OCI-LY7 (cell line): ENCODE measurements around the gene MS4A10. TPM values are rescaled to one million over a fixed set of nuclear protein-coding genes. Genes with fewer than 3 reads are reported as not detected.

Experiments
- BruUV-seq: library from RNA; stranded (reverse); fragments of 400-500 nt; replicated peaks from 2 replicates; lab custom pipeline; 2021; lab: Mats Ljungman, UMichigan
- CTCF ChIA-PET: fragments of 300-600 bp; sonication (Branson Sonifier 250); formaldehyde crosslinking; loops from one replicate; lab custom pipeline; 2022; ENCODE audit warnings: antibody characterized with exemption; ENCODE audit not compliant: unreplicated experiment; lab: Charles Lee
- POLR2A ChIA-PET: fragments of 300-600 bp; sonication (Branson Sonifier 250); formaldehyde crosslinking; loops from one replicate; lab custom pipeline; 2022; ENCODE audit warnings: antibody characterized with exemption; lab: Charles Lee
- DNase-seq: peaks from one replicate; pipeline ENCODE4 v3.0.0-alpha.2; 2015; ENCODE audit warnings: low spot score
- H2AFZ ChIP-seq: fragments of 200-600 bp; sonication (generic), shearing (Covaris generic); 2 replicates; pipeline ENCODE4 v1.6.1; 2014; ENCODE audit warnings: mild to moderate bottlenecking, antibody characterized with exemption, low read length, moderate library complexity
- H3K27ac ChIP-seq: fragments of 200-600 bp; sonication (generic); 2 replicates; pipeline ENCODE4 v1.5.1; 2014; ENCODE audit warnings: mixed run types, low read depth, mild to moderate bottlenecking, moderate library complexity, low read length, inconsistent platforms; ENCODE audit not compliant: poor library complexity, severe bottlenecking
- H3K36me3 ChIP-seq: fragments of 200-600 bp; sonication (generic); 2 replicates; pipeline ENCODE4 v1.6.1; 2014; ENCODE audit warnings: mild to moderate bottlenecking, antibody characterized with exemption, low read length, moderate library complexity, mixed read lengths; ENCODE audit not compliant: insufficient read depth
- H3K4me1 ChIP-seq: fragments of 200-600 bp; sonication (generic); 2 replicates; pipeline ENCODE4 v1.5.1; 2014; ENCODE audit warnings: mild to moderate bottlenecking, low read length; ENCODE audit not compliant: insufficient read depth, poor library complexity, severe bottlenecking
- H3K4me2 ChIP-seq: fragments of 200-600 bp; sonication (generic); 2 replicates; pipeline ENCODE4 v1.6.1; 2014; ENCODE audit warnings: mild to moderate bottlenecking, low read length
- H3K4me3 ChIP-seq: fragments of 200-600 bp; sonication (generic); 2 replicates; pipeline ENCODE4 v1.5.1; 2014; ENCODE audit warnings: mild to moderate bottlenecking, low read depth, low read length; ENCODE audit not compliant: poor library complexity, severe bottlenecking
- H3K79me2 ChIP-seq: fragments of 200-600 bp; sonication (generic); 2 replicates; pipeline ENCODE4 v1.6.1; 2016; ENCODE audit warnings: low read depth, mild to moderate bottlenecking, low read length, moderate library complexity, mixed read lengths; ENCODE audit not compliant: insufficient read depth
- H3K9me2 ChIP-seq: fragments of 200-600 bp; sonication (generic); 2 replicates; pipeline ENCODE4 v1.6.1; 2016; ENCODE audit warnings: mild to moderate bottlenecking, low read length, mixed read lengths; ENCODE audit not compliant: insufficient read depth
- H3K9me3 ChIP-seq: fragments of 200-600 bp; sonication (generic); 2 replicates; pipeline ENCODE4 v1.6.1; 2014; ENCODE audit warnings: mild to moderate bottlenecking, mixed run types, low read length, mixed read lengths
- H4K20me1 ChIP-seq: fragments of 200-600 bp; sonication (generic); 2 replicates; pipeline ENCODE4 v1.6.1; 2014; ENCODE audit warnings: mild to moderate bottlenecking, antibody characterized with exemption, low read length, moderate library complexity, mixed read lengths; ENCODE audit not compliant: insufficient read depth
- EZH2phosphoT487 ChIP-seq: fragments of 200-600 bp; sonication (generic); IDR thresholded peaks from 2 replicates; pipeline ENCODE4 v1.6.1; 2018; ENCODE audit warnings: low read depth, borderline replicate concordance, mild to moderate bottlenecking, mixed run types, antibody characterized with exemption, low read length, moderate library complexity, mixed read lengths
- intact Hi-C: fragments of 100-400 bp; cut with micrococcal nuclease; formaldehyde crosslinking; loops from one replicate; pipeline ENCODE4 v1.10.0; 2022; ENCODE audit not compliant: unreplicated experiment
- total RNA-seq, 2 experiments: library from RNA; depleted of rRNA in 1 of 2; stranded (reverse); fragments of >200 nt in 1 of 2; shearing (Covaris generic) in 1 of 2; gene quantifications; 2 replicates each; pipeline ENCODE4 v1.2.3, GENCODE V29; 2014 to 2022
- TF ChIP-seq, protein P1 (sequence below): fragments of 200-600 bp; sonication (generic); conservative IDR thresholded peaks from 2 replicates; pipeline ENCODE4 v1.5.1; 2014; ENCODE audit warnings: mild to moderate bottlenecking, antibody characterized with exemption, low read length, moderate library complexity, mixed read lengths

Gene MS4A10
- total RNA-seq, 2 experiments from 2014 or later, result not detected

DNA sequence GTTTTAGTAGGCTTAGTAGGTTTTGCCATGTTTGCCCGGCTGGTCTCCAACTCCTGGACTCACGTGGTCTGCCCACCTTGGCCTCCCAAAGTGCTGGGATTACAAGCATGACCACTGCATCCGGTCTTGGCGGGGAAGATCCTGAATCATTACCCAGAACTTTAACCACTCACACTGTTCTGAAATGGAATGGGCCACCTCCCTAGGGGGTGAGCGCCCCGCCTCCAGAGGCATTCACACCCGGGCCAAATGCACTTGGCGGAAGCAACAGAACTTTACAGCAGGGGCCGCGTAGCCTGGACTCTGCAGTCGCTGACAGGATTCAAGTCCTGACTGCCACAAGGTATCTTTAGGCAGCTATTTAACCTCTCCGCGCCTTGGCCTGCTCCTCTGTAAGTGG lies 62.1 kb downstream of the MS4A10 start:
- no peak overlapping the region for H3K4me3 ChIP-seq
- H3K4me2 ChIP-seq, result no peak overlapping the region
- no peak for DNase-seq
- no peak overlapping the region for H3K27ac ChIP-seq
- BruUV-seq, result no TSS peak
- H3K9me3 ChIP-seq, result no peaks in the 10 kb centered on the region
- TF ChIP-seq, protein P1, sequence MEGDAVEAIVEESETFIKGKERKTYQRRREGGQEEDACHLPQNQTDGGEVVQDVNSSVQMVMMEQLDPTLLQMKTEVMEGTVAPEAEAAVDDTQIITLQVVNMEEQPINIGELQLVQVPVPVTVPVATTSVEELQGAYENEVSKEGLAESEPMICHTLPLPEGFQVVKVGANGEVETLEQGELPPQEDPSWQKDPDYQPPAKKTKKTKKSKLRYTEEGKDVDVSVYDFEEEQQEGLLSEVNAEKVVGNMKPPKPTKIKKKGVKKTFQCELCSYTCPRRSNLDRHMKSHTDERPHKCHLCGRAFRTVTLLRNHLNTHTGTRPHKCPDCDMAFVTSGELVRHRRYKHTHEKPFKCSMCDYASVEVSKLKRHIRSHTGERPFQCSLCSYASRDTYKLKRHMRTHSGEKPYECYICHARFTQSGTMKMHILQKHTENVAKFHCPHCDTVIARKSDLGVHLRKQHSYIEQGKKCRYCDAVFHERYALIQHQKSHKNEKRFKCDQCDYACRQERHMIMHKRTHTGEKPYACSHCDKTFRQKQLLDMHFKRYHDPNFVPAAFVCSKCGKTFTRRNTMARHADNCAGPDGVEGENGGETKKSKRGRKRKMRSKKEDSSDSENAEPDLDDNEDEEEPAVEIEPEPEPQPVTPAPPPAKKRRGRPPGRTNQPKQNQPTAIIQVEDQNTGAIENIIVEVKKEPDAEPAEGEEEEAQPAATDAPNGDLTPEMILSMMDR, result no peak
- no peak for TF ChIP-seq EZH2phosphoT487
- H3K9me2 ChIP-seq, result no peaks in the 10 kb centered on the region
- peaks cover 50% of the 10 kb centered on the region for H3K79me2 ChIP-seq
- POLR2A ChIA-PET, result no interaction called here
- H2AFZ ChIP-seq, result no peak overlapping the region
- CTCF ChIA-PET, result no interaction called here
- H4K20me1 ChIP-seq, result peaks cover 16% of the 10 kb centered on the region
- peaks cover 18% of the 10 kb centered on the region for H3K4me1 ChIP-seq
- intact Hi-C loops, result no loop called here
- H3K36me3 ChIP-seq, result peaks cover 79% of the 10 kb centered on the region

DNA sequence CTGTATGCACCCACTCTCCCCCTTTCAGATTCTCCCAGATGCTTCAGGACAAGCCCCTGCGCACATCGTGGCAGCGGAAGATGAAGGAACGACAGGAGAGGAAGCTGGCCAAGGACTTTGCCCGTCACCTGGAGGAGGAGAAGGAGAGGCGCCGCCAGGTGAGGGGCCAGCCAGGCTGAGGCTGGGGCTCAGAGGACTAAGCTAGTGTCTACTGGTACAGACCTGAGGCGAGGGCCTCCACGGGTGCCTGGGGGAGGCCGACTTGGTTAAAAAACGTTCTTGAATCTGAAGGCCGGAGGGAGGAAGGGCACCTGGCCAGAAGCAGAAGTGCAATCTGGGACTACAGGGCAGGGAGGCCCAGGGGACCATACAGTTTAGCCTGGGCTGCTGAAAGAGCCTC lies 62.8 kb downstream of the MS4A10 start:
- Histone ChIP-seq H3K4me2 (no peak overlapping the region), H3K9me2 (no peaks in the 10 kb centered on the region), H3K36me3 (peaks cover 80% of the 10 kb centered on the region), H3K27ac (no peak overlapping the region), H4K20me1 (peaks cover 16% of the 10 kb centered on the region), H2AFZ (no peak overlapping the region), H3K79me2 (peaks cover 44% of the 10 kb centered on the region), H3K9me3 (no peaks in the 10 kb centered on the region), H3K4me1 (peaks cover 18% of the 10 kb centered on the region), H3K4me3 (no peak overlapping the region)
- TF ChIP-seq, protein P1, result no peak
- no peak for TF ChIP-seq EZH2phosphoT487
- intact Hi-C loops, result no loop called here
- ChIA-PET CTCF (no interaction called here), POLR2A (no interaction called here)
- no peak for DNase-seq
- no TSS peak for BruUV-seq

DNA sequence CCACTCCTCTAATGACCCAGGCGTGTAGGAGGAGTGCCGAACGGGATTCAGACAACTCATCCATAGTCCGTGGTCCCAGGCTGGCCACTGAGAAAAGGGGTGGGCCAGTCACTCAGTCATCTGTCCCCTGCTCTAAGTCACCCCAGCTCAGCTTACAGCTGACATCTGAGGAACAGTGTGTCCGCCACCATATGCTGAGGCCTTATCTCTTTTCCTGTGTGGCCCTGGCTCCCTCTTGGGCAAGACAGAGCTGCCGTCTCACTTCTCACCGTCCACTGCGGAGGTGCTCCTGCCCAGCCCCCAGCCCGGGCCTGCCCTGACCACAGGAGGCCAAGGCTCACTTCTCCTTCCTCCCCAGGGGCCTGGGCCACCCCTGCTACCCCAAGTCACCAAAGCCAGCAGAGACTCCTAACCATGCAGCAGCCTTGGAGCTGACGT lies 63.6 kb downstream of the MS4A10 start:
- H3K9me3 ChIP-seq, result no peaks in the 10 kb centered on the region
- POLR2A ChIA-PET, result interaction anchor here (0.7 kb wide), 1 partner anchor 150 kb away, joined by 3 read pairs; no protein-coding TSS in a partner anchor

More for the DNA sequence above, 63.6 kb downstream of the MS4A10 start:
- H3K4me2 ChIP-seq, result no peak overlapping the region
- peaks cover 87% of the 10 kb centered on the region for H3K36me3 ChIP-seq
- H3K9me2 ChIP-seq, result no peaks in the 10 kb centered on the region
- intact Hi-C loops, result no loop called here
- H3K4me3 ChIP-seq, result no peak overlapping the region
- peaks cover 35% of the 10 kb centered on the region for H3K79me2 ChIP-seq
- H4K20me1 ChIP-seq, result peaks cover 16% of the 10 kb centered on the region
- no peak overlapping the region for H2AFZ ChIP-seq
- H3K27ac ChIP-seq, result no peak overlapping the region
- H3K4me1 ChIP-seq, result peaks cover 18% of the 10 kb centered on the region
- DNase-seq, result no peak
- CTCF ChIA-PET, result no interaction called here
- BruUV-seq, result no TSS peak
- TF ChIP-seq, protein P1, result no peak
- TF ChIP-seq EZH2phosphoT487, result no peak
